Heart left ventricle (tissue), 13 donors: ENCODE data around the gene ALDH3A2.

Experiments
- POLR2A ChIP-seq, 2 donors: fragments of 450-650 bp; IDR thresholded peaks; one replicate each; pipeline ENCODE4 v1.6.1; 2017; ENCODE audit warnings: antibody characterized with exemption in 2 of 2, mild to moderate bottlenecking in 2 of 2, moderate library complexity in 2 of 2
- TF ChIP-seq, protein P1 (sequence below), 12 donors: fragments of 200-600 bp; sonication (generic) in 4 of 12; IDR thresholded peaks; one replicate each; pipeline versions ENCODE4 v1.5.0 to v1.8.0; 2018 to 2022; ENCODE audit warnings: antibody characterized with exemption in 12 of 12, mild to moderate bottlenecking in 5 of 12
- donor health status: ischemic (EF 13 %, LVEDD 7.1; RV severe dilation, severe dysfunction).
- donor health status: DM: no; HTN: yes; CAD: no.
- donor health status: DM: no; HTN: no; CAD: no.
- donor health status: ischemic (EF 25% LVEDD 6.9; RV normal size, moderate dysfunction).
- donor health status: ischemic (EF 25% LVEDD 5.7; RV mildly dilated, moderate dysfunction).
- donor health status: ischemic (EF 35%, LVEDD 5.7; RV mildly dilated, moderate dysfunction).
- donor health status: nonischemic (EF 11% LVEDD 7.7; RV severe dilation, severe dysfunction).
- donor health status: DM: yes; HTN: yes; CAD: no.
- donor health status: PGD.
- donor health status: ischemic (EF 29% LVEDD 5.4; RV normal size, mild dysfunction).
- donor health status: nonischemic (EF 23%, LVEDD 6.1; RV moderate dilation, normal function).

DNA sequence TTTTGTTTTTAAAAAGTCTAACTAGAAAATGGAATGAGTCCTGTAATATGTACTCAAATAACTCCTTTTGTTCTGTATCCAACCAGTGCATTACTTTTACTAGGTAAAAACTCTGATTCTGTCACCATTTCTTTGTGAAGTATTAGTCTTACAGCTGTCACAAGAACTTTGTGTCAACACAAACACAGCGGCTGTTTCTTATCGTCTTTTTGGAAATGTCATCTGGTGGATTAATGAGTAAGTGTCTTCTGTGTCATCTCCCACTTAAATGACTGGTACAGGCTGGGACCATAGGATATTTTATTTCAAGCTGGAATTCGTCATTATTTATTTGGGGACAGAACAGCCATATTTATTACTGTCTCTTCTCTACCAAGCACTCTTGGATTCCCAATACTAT lies 19.1 kb upstream of the ALDH3A2 start:
- TF ChIP-seq POLR2A (IDR thresholded peaks at IDR 0.05): no peak
- TF ChIP-seq, protein P1, sequence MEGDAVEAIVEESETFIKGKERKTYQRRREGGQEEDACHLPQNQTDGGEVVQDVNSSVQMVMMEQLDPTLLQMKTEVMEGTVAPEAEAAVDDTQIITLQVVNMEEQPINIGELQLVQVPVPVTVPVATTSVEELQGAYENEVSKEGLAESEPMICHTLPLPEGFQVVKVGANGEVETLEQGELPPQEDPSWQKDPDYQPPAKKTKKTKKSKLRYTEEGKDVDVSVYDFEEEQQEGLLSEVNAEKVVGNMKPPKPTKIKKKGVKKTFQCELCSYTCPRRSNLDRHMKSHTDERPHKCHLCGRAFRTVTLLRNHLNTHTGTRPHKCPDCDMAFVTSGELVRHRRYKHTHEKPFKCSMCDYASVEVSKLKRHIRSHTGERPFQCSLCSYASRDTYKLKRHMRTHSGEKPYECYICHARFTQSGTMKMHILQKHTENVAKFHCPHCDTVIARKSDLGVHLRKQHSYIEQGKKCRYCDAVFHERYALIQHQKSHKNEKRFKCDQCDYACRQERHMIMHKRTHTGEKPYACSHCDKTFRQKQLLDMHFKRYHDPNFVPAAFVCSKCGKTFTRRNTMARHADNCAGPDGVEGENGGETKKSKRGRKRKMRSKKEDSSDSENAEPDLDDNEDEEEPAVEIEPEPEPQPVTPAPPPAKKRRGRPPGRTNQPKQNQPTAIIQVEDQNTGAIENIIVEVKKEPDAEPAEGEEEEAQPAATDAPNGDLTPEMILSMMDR (IDR thresholded peaks at IDR 0.05): no peak
